ENCODE measurements around the gene RTN4R.

Gene RTN4R

GRCh38 chr22:20211997-20212753 is 55.9 kb downstream of the RTN4R start:
- DNase-seq = peak; percentile 58

- DNase-seq = no peak
Observed at GRCh38 chr22:20211409-20211996, 56.6 kb downstream of the RTN4R start.

- DNase-seq = no peak
Observed at GRCh38 chr22:20210473-20211059, 57.6 kb downstream of the RTN4R start.

- DNase-seq = no peak
Observed at GRCh38 chr22:20209761-20210250, 58.3 kb downstream of the RTN4R start.

GRCh38 chr22:20208713-20209310 is 59.3 kb downstream of the RTN4R start:
- no peak for DNase-seq

- DNase-seq = no peak
Observed at GRCh38 chr22:20207277-20208025, 60.7 kb downstream of the RTN4R start.

- DNase-seq = no peak
Observed at GRCh38 chr22:20206709-20207215, 61.4 kb downstream of the RTN4R start.

GRCh38 chr22:20205964-20206708 is 62.0 kb downstream of the RTN4R start:
- DNase-seq = peak; percentile 43

GRCh38 chr22:20205464-20205963 is 62.6 kb downstream of the RTN4R start:
- DNase-seq = no peak

GRCh38 chr22:20204806-20205205 is 63.3 kb downstream of the RTN4R start:
- no peak for DNase-seq

GRCh38 chr22:20204311-20204710 is 63.8 kb downstream of the RTN4R start:
- DNase-seq = no peak

GRCh38 chr22:20203552-20204201 is 64.4 kb downstream of the RTN4R start:
- DNase-seq = no peak

- no peak for DNase-seq
Observed at GRCh38 chr22:20203142-20203551, 65.0 kb downstream of the RTN4R start.

GRCh38 chr22:20201837-20202392 is 66.2 kb downstream of the RTN4R start:
- DNase-seq = no peak

GRCh38 chr22:20199906-20200305 is 68.2 kb downstream of the RTN4R start:
- DNase-seq = no peak

GRCh38 chr22:20199413-20199842 is 68.7 kb downstream of the RTN4R start:
- DNase-seq = no peak

GRCh38 chr22:20198557-20199319 is 69.4 kb downstream of the RTN4R start:
- peak; percentile 23 for DNase-seq

- DNase-seq = no peak
Observed at GRCh38 chr22:20197407-20198030, 70.6 kb downstream of the RTN4R start.

GRCh38 chr22:20196094-20196842 is 71.8 kb downstream of the RTN4R start:
- DNase-seq = no peak
